GM10266 (cell line): ENCODE measurements around the gene C5.
A peak's percentile ranks its signal among the peaks of the same experiment; 100 is the strongest.

Experiments
- DNase-seq: peaks from one replicate; pipeline ENCODE4 v3.0.0; 2012; ENCODE audit errors: extremely low spot score
- TF ChIP-seq, protein P1 (sequence below): IDR thresholded peaks from 2 replicates; pipeline ENCODE4 v1.5.1; 2012; ENCODE audit warnings: mild to moderate bottlenecking, low read depth; ENCODE audit not compliant: control insufficient read depth, insufficient read depth; ENCODE audit errors: missing control alignments

Gene C5

DNA sequence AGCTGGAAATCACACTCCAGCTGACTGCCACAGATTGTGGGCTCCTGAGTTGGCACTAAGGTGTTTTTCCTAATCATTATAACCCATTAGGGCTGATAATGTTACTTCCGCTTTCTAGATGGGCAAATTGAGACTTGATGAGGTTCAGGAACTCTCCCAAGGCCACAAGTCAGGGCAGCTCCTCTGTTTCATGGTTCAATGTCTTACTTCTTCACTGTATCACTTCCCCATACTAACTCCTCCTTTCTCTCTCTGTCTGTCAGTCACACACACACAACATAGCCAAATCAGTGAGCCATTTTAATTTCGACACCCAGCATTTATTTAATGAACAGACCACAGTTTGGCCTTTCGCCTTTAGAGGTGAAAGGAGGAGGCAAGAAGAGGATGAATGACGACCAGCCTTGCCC, 105.6 kb downstream of the C5 start:
- TF ChIP-seq, protein P1, sequence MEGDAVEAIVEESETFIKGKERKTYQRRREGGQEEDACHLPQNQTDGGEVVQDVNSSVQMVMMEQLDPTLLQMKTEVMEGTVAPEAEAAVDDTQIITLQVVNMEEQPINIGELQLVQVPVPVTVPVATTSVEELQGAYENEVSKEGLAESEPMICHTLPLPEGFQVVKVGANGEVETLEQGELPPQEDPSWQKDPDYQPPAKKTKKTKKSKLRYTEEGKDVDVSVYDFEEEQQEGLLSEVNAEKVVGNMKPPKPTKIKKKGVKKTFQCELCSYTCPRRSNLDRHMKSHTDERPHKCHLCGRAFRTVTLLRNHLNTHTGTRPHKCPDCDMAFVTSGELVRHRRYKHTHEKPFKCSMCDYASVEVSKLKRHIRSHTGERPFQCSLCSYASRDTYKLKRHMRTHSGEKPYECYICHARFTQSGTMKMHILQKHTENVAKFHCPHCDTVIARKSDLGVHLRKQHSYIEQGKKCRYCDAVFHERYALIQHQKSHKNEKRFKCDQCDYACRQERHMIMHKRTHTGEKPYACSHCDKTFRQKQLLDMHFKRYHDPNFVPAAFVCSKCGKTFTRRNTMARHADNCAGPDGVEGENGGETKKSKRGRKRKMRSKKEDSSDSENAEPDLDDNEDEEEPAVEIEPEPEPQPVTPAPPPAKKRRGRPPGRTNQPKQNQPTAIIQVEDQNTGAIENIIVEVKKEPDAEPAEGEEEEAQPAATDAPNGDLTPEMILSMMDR = no peak
- peak; percentile 64 for DNase-seq

DNA sequence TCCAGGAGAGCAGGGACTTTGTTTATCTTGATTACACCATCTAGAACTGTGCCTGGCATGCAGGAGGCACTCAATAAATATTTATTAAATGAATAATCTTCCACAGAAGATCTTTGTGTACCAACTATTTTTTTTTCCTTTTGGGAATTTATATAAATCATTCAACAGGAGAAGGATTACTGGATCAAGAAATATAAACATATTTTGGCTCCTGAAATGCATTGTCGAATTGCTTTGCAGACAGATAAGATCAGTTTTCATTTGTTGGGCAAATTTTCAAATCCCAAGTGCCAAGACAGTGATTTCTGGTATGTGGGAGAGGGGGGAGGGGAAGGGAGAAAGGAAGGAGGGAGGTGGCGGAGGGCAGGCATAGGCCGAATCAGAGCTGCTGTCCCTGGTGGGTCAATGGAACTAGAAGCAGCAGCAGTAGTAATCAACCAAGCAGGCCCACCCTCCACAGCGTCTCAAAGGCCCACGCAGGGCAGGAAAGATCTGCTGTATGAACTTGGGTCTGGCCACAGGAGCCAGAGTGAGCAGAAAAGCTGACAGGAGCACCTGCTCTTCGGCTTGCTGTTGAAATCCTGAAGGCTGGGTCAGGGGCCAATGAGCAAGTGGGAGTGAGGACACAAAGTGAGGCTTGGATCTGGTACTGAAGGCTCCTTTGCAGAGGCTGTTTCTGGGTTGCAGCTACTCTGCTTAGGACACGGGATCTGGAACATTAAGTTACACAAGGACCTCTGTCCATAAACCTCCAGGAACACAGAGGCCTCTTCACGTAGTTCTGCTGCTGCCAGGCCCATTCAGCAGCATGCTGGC, 107.7 kb downstream of the C5 start:
- TF ChIP-seq, protein P1 = no peak
- DNase-seq = no peak

DNA sequence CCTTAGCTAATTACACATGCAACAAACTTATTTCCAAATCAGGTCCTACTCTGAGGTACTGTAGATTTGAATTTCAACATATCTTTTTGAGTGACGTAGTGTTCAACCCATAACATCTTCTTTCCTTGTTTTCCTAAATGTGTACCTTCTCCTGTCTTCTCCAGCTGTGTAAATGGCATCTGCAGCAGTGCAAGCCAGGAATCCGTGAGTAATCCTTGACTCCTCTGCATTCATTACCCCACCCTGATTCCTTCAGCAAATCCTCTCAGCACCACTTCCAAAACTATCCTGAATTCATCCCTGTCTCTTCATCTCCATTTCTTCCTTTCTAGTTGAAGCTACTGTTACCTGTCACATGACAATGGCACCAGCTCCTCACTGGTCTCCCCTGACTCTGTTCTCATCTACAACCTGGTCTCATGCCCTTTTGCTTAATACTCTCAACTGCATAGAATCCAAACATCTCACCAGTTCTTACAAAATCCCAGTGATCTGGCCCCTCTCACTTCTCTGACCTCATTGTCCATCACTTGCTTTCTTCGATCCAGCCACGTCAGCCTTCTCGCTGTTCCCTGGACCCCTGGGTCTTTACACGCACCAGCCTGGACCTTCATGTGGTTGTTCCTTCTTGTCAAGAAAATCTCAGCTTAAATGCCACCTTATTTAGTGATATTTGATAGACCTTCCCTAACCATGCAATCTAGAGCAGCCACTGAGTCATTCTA, 108.9 kb downstream of the C5 start:
- no peak for DNase-seq
- TF ChIP-seq, protein P1 = no peak

DNA sequence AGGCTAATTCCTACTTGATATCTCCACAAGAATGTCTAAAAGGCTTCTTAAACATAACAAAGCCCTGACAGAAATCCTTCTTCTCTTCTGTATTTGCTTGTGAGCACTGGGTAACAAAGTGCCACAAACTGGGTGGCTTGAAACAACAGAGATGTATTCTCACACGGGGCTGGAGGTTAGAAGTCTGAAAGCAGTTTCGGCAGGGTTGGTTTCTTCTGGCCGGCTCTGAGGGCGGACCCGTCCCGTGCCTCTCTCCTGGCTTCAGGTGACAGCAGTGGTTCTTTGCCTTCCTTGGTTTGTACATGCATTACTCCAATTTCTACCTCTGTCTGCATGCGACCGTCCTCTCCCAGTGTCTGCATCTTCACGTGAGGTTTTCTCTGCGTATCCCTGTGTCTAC, 109.5 kb downstream of the C5 start:
- TF ChIP-seq, protein P1 = no peak
- DNase-seq = no peak

DNA sequence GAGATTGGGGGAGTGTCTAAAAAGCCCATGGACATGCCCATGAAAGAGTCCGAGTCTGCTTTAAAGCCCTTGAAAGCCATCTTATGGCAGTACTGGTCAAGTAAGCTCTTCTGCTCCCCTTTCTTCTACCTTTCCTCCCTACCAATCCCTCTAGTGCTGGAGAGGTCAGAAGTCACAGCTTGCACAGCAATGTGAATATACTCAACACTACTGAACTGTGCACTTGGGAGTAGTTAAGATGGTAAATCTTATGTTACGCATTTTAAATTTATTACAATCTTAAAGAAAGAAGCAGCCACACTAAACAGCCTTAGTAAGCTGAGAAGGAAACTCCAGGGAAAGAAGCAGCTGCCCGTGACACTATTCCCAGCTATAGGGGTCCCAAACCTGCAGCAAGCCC, 111.2 kb downstream of the C5 start:
- TF ChIP-seq, protein P1 = no peak
- DNase-seq = no peak

DNA sequence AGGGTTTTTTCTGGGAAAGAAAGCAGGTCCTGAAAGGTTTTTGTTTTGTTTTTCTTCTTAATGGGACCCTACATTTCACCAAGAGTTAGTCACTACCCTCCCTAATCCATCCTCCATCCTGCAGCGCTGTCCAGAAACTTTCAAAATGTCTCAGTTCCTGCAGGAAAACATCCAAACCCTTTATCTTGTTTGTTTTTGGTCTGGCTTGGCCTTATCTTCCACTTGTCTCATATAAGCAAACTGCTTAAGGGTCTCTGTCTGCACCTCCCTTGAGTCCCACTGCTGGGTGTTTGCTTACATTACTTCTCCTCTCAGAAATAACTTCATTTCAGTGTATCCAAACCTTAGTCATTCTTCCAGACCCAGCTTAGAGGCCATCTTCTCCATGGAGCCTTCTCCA, 112.5 kb downstream of the C5 start:
- TF ChIP-seq, protein P1 = no peak
- DNase-seq = no peak

DNA sequence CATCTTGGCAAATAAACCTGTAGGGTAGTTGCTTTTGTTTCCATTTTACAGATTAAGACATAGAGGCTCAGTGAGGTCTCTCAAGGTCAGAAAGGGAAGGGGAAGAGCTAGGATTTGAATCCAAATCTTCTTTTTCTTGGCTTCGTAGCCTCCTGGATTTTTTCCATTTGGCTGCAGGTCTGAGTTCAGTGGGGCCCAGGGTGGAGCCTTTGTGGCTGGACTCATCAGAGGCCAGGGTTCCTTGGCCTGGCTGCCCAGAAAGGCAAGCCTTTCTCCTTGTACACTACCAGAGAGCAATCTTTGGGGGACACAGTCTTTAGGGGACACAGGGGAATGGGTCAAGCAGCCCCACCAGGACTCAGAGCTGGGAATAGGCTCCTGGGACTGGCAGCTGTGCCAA, 112.9 kb downstream of the C5 start:
- no peak for DNase-seq
- TF ChIP-seq, protein P1 = no peak
